CD4-positive, alpha-beta T cell treated with Interleukin-17A for 1 hour (primary cell): ENCODE data around the gene KRTAP10-8.
"Not testable (repeated sequence)": the region's sequence is repeated elsewhere in the genome, so short reads cannot be mapped to it uniquely, and the experiment has no call there.

Source experiments
- DNase-seq: peaks from one replicate; pipeline ENCODE4 v3.0.0-alpha.2; 2020

KRTAP10-8 gene

GRCh38 chr21:44579056-44579832 is 32.6 kb upstream of the KRTAP10-8 start:
- DNase-seq, result no peak

DNA sequence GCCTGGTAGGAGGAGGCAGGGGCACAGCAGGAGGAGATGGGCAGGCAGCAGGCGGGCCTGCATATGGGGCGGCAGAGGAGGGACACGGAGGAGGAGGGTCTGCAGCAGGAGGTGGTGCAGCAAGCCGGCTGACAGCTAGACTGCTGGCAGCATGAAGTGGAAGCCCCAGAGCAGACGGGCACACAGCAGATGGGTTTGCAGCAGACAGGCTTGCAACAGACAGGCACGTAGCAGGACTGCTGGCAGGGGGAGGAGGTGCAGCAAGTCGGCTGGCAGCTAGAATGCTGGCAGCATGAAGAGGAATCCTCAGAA is 32.1 kb upstream of the KRTAP10-8 start:
- DNase-seq, result no peak

DNA sequence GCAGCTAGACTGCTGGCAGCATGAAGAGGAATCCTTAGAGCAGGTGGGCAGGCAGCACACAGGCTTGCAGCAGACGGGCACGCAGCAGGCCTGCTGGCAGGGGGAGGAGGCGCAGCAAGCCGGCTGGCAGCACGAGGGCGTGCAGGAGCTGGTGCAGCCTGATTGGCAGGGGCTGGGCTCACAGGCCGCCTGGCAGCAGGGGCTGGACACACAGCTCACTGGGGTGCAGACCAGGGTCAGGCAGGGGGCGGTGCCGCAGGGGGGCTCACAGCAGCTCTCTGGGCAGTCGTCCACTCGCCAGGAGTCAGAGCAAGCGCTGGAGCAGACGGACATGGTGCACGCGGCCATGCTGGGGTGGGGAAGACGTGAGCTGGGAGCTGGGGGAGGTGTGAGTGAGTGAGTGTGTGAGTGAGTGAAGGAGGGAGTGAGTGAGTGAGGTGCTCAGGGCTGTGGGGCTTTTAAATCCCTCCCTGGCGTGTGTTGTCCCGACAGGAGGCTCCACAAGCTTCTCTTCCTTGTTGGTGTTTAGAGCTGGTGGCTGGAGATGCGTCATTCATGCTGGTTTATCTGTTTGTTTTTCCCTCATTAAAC is 31.6 kb upstream of the KRTAP10-8 start, which contains the start of gene KRTAP10-5:
TSS of gene KRTAP10-5 (minus strand) at position 374 of the 591 bp plus-strand sequence. CDS start at position 348, 26 bp downstream.
- not testable (repeated sequence) for DNase-seq

GRCh38 chr21:44581158-44581557 is 30.7 kb upstream of the KRTAP10-8 start:
- no peak for DNase-seq

DNA sequence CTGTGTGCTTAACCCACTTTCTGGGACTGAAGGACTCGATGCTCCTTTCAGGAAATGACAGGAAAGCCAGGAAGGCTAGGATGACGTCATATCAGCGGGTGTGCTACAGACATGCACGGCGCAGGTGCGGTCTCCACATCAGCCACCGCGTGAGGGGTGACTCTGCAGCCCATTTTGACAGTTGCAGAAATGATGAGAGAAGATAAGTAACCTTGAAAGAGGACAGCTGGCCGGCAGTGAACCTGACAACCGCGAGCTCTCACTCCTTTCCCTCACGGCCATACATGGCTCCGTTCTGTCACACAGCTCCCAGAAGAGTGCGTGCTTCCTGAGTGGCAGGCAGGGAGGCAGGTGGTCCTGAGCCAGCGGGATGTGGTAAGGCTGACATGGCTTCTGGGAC is 29.8 kb upstream of the KRTAP10-8 start:
- no peak for DNase-seq

- DNase-seq, result no peak
Observed at GRCh38 chr21:44583089-44583799, 28.6 kb upstream of the KRTAP10-8 start.

DNA sequence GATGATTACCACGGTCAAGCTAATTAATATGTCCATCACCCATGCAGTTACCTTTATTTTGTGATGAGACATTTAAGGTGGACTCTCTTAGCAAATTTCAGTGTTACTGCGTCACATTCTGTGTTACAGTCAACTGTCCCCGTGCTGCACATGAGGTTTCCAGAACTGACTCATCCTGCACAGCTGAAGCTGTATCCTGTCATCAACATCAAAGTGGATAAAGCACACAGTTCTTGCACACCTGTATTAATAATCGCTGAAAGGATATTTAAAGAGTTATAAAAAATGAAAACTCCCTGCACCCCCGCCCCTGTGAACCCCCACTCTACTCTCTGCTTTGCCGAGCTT is 28.1 kb upstream of the KRTAP10-8 start:
- DNase-seq, result peak; percentile 25

DNA sequence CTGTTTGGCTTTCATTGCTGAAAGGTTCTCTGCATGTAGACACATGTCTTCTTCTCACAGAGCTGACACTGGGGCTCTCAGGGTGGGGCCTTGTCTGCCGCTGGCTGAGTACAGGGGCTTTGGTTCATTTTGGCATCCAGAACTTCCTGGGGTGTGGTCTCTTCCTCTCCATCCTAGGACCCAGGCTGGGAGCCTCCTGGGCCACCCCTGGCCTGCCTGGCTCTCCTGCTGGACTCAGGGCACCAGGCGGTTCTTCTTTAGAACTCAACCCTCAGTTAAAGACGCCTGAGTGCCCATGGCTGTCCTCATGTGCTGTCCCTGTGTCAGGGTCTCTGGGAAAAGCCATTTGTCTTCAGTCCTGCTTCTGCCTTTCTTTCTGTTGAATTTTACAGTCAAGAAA is 26.0 kb upstream of the KRTAP10-8 start:
- no peak for DNase-seq

- DNase-seq, result no peak
Observed at GRCh38 chr21:44589094-44589493, 22.8 kb upstream of the KRTAP10-8 start.

DNA sequence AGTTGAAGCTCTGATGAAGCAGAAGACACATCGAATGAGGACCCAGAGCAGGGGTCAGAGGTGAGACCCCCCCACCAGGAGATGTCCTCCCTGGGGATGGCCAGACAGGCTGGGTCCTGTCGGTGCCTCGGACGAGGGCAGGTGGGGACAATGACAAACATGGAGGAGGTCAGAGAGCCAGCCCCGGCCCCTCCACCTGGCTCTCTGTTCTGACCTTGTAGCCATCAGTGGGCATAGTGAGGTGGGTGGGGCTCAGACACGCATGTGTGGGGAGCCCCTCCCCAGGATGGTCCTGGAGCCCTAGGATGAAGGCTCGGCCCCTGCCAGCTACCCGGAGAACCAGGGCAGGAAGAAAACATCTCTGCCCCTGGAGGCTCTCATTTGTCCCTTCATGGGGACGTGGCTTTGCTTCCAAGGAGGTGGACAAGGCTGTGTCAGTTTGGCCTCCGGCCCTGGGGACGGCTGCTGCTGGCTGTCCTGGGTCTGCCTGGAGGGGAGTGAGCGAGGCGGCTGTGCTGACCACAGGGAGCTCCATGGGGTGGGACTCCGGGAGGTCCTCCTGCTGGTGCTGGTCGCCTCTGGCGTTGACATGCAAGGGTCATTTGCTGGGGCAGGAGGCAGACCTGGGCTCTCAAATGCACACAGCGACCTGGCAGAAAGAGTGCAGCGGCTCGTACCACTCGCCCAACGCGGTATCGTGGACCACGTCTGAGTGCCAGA is 22.1 kb upstream of the KRTAP10-8 start:
- no peak for DNase-seq

DNA sequence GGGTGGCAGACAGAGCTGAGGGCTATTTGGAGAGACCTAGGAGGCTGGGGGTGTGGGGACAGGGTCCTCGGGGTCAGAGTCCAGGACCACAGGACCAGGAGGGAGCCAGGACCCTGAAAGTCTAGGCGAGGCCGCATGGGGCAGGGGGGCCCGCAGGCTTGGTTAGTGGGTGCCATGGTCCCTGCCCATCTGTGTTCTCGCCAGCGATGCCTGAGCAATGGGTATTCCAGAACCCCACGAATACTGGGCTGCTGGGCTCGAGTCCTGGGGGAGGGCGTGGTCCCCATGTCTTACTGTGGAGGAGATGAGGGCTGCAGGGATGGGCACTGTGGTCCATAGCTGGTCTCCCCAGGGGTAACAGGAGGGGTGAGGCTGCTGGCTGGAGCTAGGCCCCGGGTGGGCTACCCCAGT is 21.6 kb upstream of the KRTAP10-8 start:
- no peak for DNase-seq

GRCh38 chr21:44590897-44591800 is 20.7 kb upstream of the KRTAP10-8 start:
- DNase-seq, result not testable (repeated sequence)

DNA sequence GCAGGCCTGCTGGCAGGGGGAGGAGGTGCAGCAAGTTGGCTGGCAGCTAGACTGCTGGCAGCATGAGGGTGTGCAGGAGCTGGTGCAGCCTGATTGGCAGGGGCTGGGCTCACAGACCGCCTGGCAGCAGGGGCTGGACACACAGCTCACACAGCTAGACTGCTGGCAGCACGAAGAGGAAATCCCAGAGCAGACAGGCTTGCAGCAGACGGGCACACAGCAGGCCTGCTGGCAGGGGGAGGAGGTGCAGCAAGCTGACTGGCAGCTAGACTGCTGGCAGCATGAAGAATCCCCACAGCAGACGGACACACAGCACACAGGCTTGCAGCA is 20.1 kb upstream of the KRTAP10-8 start:
- DNase-seq, result not testable (repeated sequence)

GRCh38 chr21:44592446-44593311 is 19.2 kb upstream of the KRTAP10-8 start, which contains the start of gene KRTAP10-6:
Gene KRTAP10-6, minus strand, starts transcription at chr21:44592505. Its CDS starts 21 bp downstream, at chr21:44592484.
- DNase-seq, result no peak

DNA sequence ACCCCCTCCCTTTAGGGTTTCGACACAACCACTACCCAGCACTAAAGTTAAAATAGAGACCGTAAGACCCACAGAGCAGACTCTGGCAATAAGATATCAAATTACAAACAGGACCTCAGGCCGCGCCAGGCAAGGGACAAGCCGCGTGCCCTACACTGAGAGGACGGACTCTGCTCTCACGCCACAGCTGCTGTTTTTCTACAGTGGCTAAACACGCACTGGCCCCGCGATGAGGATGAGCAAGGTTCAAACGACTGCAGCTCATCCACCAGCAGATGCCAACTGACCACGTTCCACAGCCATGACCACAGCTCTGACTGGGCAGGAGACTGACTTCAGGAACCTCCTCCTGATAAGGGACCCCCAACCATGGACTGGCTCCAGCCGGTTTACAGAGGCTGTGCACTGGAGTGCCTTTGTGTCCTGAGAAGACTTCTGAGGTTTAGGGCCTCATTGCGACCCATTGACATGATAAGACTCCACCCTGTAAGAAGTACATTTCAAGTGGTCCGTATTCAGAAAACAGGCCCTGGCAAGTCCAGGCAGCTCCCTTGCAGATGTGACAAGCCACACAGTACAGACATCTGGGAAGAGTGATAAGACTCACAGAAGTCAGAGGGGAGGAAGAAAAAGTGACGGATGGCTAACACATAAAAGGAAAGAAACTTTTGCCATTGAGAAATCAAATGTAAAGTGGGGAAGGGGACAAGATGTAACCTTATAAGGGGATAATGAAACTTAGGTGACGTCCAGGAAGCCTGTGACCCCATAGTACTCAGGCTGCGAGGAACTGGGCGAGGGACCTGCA is 18.1 kb upstream of the KRTAP10-8 start:
- DNase-seq, result no peak

- DNase-seq, result no peak
Observed at GRCh38 chr21:44594406-44594916, 17.4 kb upstream of the KRTAP10-8 start.

GRCh38 chr21:44595524-44595923 is 16.4 kb upstream of the KRTAP10-8 start:
- no peak for DNase-seq

DNA sequence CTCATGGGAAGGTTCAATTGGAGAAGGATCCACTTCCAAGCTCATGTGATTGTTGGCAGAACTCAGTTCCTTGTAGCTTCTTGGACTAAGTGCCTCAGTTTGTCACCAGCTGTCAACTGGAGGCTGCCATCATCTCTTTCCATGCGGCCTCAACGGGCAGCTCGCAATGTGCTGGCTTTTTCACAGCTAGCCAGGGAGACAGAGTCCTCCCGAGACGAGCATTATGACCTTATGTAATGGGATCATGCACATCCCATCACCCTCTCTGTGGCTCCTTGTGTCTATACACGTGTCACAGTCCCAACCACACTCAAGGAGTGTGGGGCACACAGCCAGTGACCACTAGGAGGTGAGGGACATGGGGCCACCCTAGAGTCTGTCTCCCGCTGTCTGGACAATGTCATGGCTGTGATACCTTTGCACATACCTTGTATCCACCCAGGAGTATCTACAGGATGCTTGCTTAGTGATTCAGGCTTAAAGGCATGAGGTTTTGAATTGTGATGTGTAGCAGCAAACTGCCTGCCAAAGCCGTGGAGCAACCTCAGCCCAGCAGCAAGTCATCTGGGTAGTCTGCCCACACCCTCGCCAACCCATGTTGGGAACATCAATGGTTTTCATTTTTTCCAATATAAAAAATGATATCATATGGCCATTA is 15.7 kb upstream of the KRTAP10-8 start:
- DNase-seq, result no peak

GRCh38 chr21:44598061-44598460 is 13.8 kb upstream of the KRTAP10-8 start:
- no peak for DNase-seq
